ENCODE data around the gene HES7. TPM values are rescaled to one million over a fixed set of nuclear protein-coding genes. Genes with fewer than 3 reads are reported as not detected.

HES7 gene
- total RNA-seq, 1 experiment from 2014 or later, result 0.33 TPM

DNA sequence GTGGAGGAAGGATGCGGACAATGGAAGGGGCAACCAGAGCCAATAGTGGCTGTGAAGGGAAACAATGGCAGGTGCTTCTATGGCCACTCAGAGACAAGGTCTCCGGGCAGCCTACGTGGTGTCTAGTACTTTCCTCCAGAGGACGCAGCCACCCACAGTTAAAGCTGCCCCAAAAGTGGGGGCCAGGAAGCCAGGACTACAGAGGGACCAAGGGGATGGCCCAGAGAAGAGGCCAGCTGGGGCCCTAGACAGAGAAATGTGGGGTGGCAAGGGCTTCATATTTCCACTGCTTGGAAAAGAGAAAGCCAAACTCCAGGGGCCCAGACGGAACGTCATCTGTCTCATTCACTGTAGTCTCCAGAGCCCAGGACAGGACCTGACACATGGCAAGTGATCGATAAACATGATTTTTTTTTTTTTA is 29.1 kb upstream of the HES7 start:
- H3K4me1 Mint-ChIP-seq, result peaks cover 21 to 25% of the 10 kb centered on the region in 2 experiments
- Histone ChIP-seq H3T11ph (ENCODE audit: low read length) (no peak overlapping the region), H2BK120ac (ENCODE audit: low read depth, low read length, poor library complexity, severe bottlenecking) (no peak overlapping the region), H4K91ac (ENCODE audit: insufficient read length, low read depth, low read length) (no peak overlapping the region), H2BK5ac (ENCODE audit: insufficient read length, low read length) (no peak overlapping the region), H3K18ac (ENCODE audit: insufficient read length, low read depth, low read length) (peak overlapping the region; percentile 14), H3K14ac (ENCODE audit: insufficient read depth, low read length) (no peak overlapping the region), H3K9me3 (ENCODE audit: control insufficient read depth, low read depth, low read length) (no peaks in the 10 kb centered on the region), H4K8ac (replicated peaks; ENCODE audit: insufficient read length, low read depth, low read length) (no peak overlapping the region), H3K23me2 (ENCODE audit: insufficient read length, low read depth, low read length, poor library complexity, severe bottlenecking) (peaks cover 21% of the 10 kb centered on the region), H3K79me1 (ENCODE audit: insufficient read depth, low read depth, low read length, poor library complexity, severe bottlenecking) (peaks cover 2% of the 10 kb centered on the region), H3K79me2 (ENCODE audit: insufficient read depth, low read length) (no peaks in the 10 kb centered on the region), H2BK20ac (ENCODE audit: low read depth, low read length, poor library complexity, severe bottlenecking) (no peak overlapping the region), H4K20me1 (ENCODE audit: control insufficient read depth, insufficient read depth, insufficient read length) (no peaks in the 10 kb centered on the region), H3K27me3 (ENCODE audit: insufficient read depth, low read length) (no peaks in the 10 kb centered on the region), H3K9ac (ENCODE audit: extremely low read depth, insufficient read length, low read length) (no peak overlapping the region), H2BK15ac (ENCODE audit: low read depth, low read length) (no peak overlapping the region), H2BK12ac (ENCODE audit: insufficient read length, low read depth, low read length) (peak overlapping the region; percentile 83), H2AK5ac (ENCODE audit: insufficient read length, low read length) (no peak overlapping the region), H3K23ac (ENCODE audit: insufficient read length, low read depth, low read length) (no peak overlapping the region), H3K4ac (ENCODE audit: low read depth, low read length) (no peak overlapping the region), H3K4me1 (ENCODE audit: insufficient read depth, low read length) (peaks cover 5% of the 10 kb centered on the region), H3K4me2 (ENCODE audit: insufficient read depth, insufficient read length, low read length) (peak overlapping the region; percentile 23), H3K27ac (ENCODE audit: insufficient read length, low read depth, low read length) (no peak overlapping the region), H2AFZ (ENCODE audit: low read length) (no peak overlapping the region), H3K56ac (ENCODE audit: insufficient read length, low read depth, low read length) (no peak overlapping the region), H4K5ac (ENCODE audit: insufficient read length, low read depth, low read length) (no peak overlapping the region)
- peaks cover 3% of the 10 kb centered on the region for H3K27me3 Mint-ChIP-seq (ENCODE audit: low read depth)
- peaks cover 11 to 20% (median 17%) of the 10 kb centered on the region in 3 experiments; a peak in 6 of 7 replicates for H3K36me3 Mint-ChIP-seq (ENCODE audit: insufficient read depth in 1 of 3, low read depth in 3 of 3)
- no CpG with 5 or more reads among the region's 7 CpGs for WGBS (ENCODE audit: extremely low coverage, insufficient read length, low lambda C conversion rate)
- no peaks in the 10 kb centered on the region for H3K9me3 Mint-ChIP-seq
- peak overlapping the region; percentile 3 to 98 (median 95); a peak in 5 of 7 replicates for H3K27ac Mint-ChIP-seq
- DNase-seq, result peak; percentile 43
- TF ChIP-seq CTCF (conservative IDR thresholded peaks at IDR 0.05), result no peak
- H3K4me3 Mint-ChIP-seq, result peak overlapping the region; percentile 14 to 97; a peak in 3 of 5 replicates

All from H9 (cell line).